HCT116 (cell line): ENCODE data around the gene WNT3A. TPM values are rescaled to one million over a fixed set of nuclear protein-coding genes. Genes with fewer than 3 reads are reported as not detected.
A peak's percentile ranks its signal among the peaks of the same experiment; 100 is the strongest.

ENCODE experiments used
- ATAC-seq: fragments of 200-7000 bp; cut with Tn5 transposase; 2 replicates; pipeline ENCODE4 v1.9.1; 2020; ENCODE audit warnings: mild to moderate bottlenecking, moderate library complexity
- BruUV-seq: library from RNA; stranded (reverse); fragments of 400-500 nt; replicated peaks from 2 replicates; lab custom pipeline; 2021; lab: Mats Ljungman, UMichigan
- CTCF ChIA-PET: fragments of 300-600 bp; sonication (Branson Sonifier 250); formaldehyde crosslinking; loops from one replicate; lab custom pipeline; 2021; ENCODE audit warnings: antibody characterized with exemption; lab: Charles Lee
- POLR2A ChIA-PET: fragments of 300-600, 350-600 bp; sonication (Branson Sonifier 250); formaldehyde crosslinking; loops from one replicate; lab custom pipeline; 2021; ENCODE audit warnings: antibody characterized with exemption; lab: Charles Lee
- RAD21 ChIA-PET, 2 experiments: fragments of 300-600 bp; sonication (Branson Sonifier 250); formaldehyde crosslinking; loops; one replicate each; lab custom pipeline; 2023; ENCODE audit warnings: low total read pairs in 2 of 2; ENCODE audit not compliant: uncharacterized antibody in 2 of 2, unreplicated experiment in 2 of 2, low non-redundant PET in 1 of 2; lab: Charles Lee
- DNase-seq: peaks from one replicate; pipeline ENCODE4 v3.0.0-alpha.2; 2010; ENCODE audit warnings: low read depth, low spot score
- H2AFZ ChIP-seq: fragments of 200-600 bp; shearing (Covaris generic), sonication (generic); 2 replicates; pipeline ENCODE4 v1.6.1; 2017; ENCODE audit warnings: low read depth, mixed run types, mixed read lengths, antibody characterized with exemption, low read length; ENCODE audit not compliant: poor library complexity, severe bottlenecking
- H3K27ac ChIP-seq: 2 replicates; pipeline ENCODE4 v1.5.1; 2012; ENCODE audit warnings: low read depth, low read length
- H3K27me3 ChIP-seq: fragments of 200-600 bp; sonication (generic); 2 replicates; pipeline ENCODE4 v1.6.1; 2016; ENCODE audit warnings: mixed run types, low read length, mixed read lengths; ENCODE audit not compliant: insufficient read depth
- H3K36me3 ChIP-seq, 2 experiments: fragments of 200-500 bp in 1 of 2; fragments of 200-600 bp in 1 of 2; sonication (Bioruptor generic) in 1 of 2; sonication (generic) in 1 of 2; 2 replicates each; pipeline versions ENCODE4 v1.5.1 to v1.6.1; 2014 to 2016; ENCODE audit warnings: low read length in 2 of 2, inconsistent platforms in 1 of 2, mixed read lengths in 1 of 2, mixed run types in 1 of 2; ENCODE audit not compliant: insufficient read depth in 2 of 2, control insufficient read depth in 1 of 2
- H3K4me1 ChIP-seq, 2 experiments: fragments of 200-600 bp in 1 of 2; sonication (generic) in 1 of 2; 2 replicates each; pipeline versions ENCODE4 v1.5.1 to v1.6.1; 2012 to 2017; ENCODE audit warnings: low read length in 2 of 2, inconsistent platforms in 1 of 2, mild to moderate bottlenecking in 1 of 2, mixed read lengths in 1 of 2, mixed run types in 1 of 2, moderate library complexity in 1 of 2; ENCODE audit not compliant: insufficient read depth in 2 of 2, control insufficient read depth in 1 of 2
- H3K4me2 ChIP-seq: fragments of 200-600 bp; sonication (generic); 2 replicates; pipeline ENCODE4 v1.6.1; 2017; ENCODE audit warnings: mixed run types, low read length, mixed read lengths
- H3K4me3 ChIP-seq, 2 experiments: fragments of 200-600 bp in 1 of 2; sonication (generic) in 1 of 2; replicated peaks in 1 of 2; 2 replicates each; pipeline ENCODE4 v1.5.1; 2011 to 2016; ENCODE audit warnings: low read length in 2 of 2, control low read depth in 1 of 2, low read depth in 1 of 2, mild to moderate bottlenecking in 1 of 2, mixed read lengths in 1 of 2, mixed run types in 1 of 2
- H3K79me2 ChIP-seq: fragments of 200-600 bp; sonication (generic); 2 replicates; pipeline ENCODE4 v1.6.1; 2017; ENCODE audit warnings: mild to moderate bottlenecking, mixed run types, low read length, moderate library complexity, mixed read lengths; ENCODE audit not compliant: insufficient read depth
- H3K9ac ChIP-seq: fragments of 200-600 bp; sonication (generic); 2 replicates; pipeline ENCODE4 v1.6.1; 2016; ENCODE audit warnings: low read length, mixed read lengths
- H3K9me2 ChIP-seq: fragments of 200-600 bp; sonication (generic), shearing (Covaris generic); 2 replicates; pipeline ENCODE4 v1.6.1; 2017; ENCODE audit warnings: mixed run types, mild to moderate bottlenecking, moderate library complexity; ENCODE audit not compliant: insufficient read depth
- H3K9me3 ChIP-seq, 2 experiments: fragments of 200-500 bp in 1 of 2; fragments of 200-600 bp in 1 of 2; sonication (Bioruptor generic) in 1 of 2; sonication (generic) in 1 of 2; 2 replicates each; pipeline ENCODE4 v1.6.1; 2014 to 2017; ENCODE audit warnings: low read length in 2 of 2, mixed read lengths in 2 of 2, inconsistent platforms in 1 of 2, low read depth in 1 of 2, mild to moderate bottlenecking in 1 of 2, mixed run types in 1 of 2, moderate library complexity in 1 of 2; ENCODE audit not compliant: control insufficient read depth in 1 of 2, insufficient read depth in 1 of 2
- H4K20me1 ChIP-seq: fragments of 200-600 bp; sonication (generic), shearing (Covaris generic); 2 replicates; pipeline ENCODE4 v1.6.1; 2017; ENCODE audit warnings: mixed run types, mild to moderate bottlenecking, moderate library complexity; ENCODE audit not compliant: insufficient read depth
- ATF3 ChIP-seq: IDR thresholded peaks from 2 replicates; pipeline ENCODE4 v1.6.1; 2012
- CEBPB ChIP-seq: IDR thresholded peaks from 2 replicates; pipeline ENCODE4 v1.6.1; 2012; ENCODE audit warnings: low read depth
- CTCF ChIP-seq, 3 experiments: fragments of 200-600 bp in 1 of 3; sonication (generic) in 1 of 3; IDR thresholded peaks in 2 of 3; conservative IDR thresholded peaks in 1 of 3; 2 replicates each; pipeline ENCODE4 v1.5.1; 2012 to 2017; ENCODE audit warnings: low read depth in 2 of 3, low read length in 2 of 3, antibody characterized with exemption in 1 of 3, borderline replicate concordance in 1 of 3, control low read depth in 1 of 3, mild to moderate bottlenecking in 1 of 3, mixed read lengths in 1 of 3, mixed run types in 1 of 3, moderate library complexity in 1 of 3; ENCODE audit not compliant: insufficient read depth in 1 of 3
- EGR1 ChIP-seq: IDR thresholded peaks from 2 replicates; pipeline ENCODE4 v1.6.1; 2012; ENCODE audit warnings: low read depth
- ELF1 ChIP-seq: IDR thresholded peaks from 2 replicates; pipeline ENCODE4 v1.6.1; 2012; ENCODE audit warnings: low read depth, borderline replicate concordance
- EZH2 ChIP-seq: fragments of 200-600 bp; sonication (generic); IDR thresholded peaks from 2 replicates; pipeline ENCODE4 v1.6.1; 2017; ENCODE audit warnings: antibody characterized with exemption, mixed run types
- EZH2phosphoT487 ChIP-seq: fragments of 200-600 bp; IDR thresholded peaks from 2 replicates; pipeline ENCODE4 v1.6.1; 2018; ENCODE audit warnings: antibody characterized with exemption, borderline replicate concordance
- FOSL1 ChIP-seq: IDR thresholded peaks from 2 replicates; pipeline ENCODE4 v1.6.1; 2012; ENCODE audit warnings: low read depth
- MAX ChIP-seq: IDR thresholded peaks from 2 replicates; pipeline ENCODE4 v1.6.1; 2012
- POLR2AphosphoS5 ChIP-seq: IDR thresholded peaks from 2 replicates; pipeline ENCODE4 v1.6.1; 2011; ENCODE audit warnings: mild to moderate bottlenecking, low read depth, low read length, moderate library complexity
- RAD21 ChIP-seq: IDR thresholded peaks from 2 replicates; pipeline ENCODE4 v1.6.1; 2012; ENCODE audit warnings: low read depth, mild to moderate bottlenecking
- SIN3A ChIP-seq: IDR thresholded peaks from 2 replicates; pipeline ENCODE4 v1.6.1; 2012; ENCODE audit warnings: low read depth
- SP1 ChIP-seq: IDR thresholded peaks from 2 replicates; pipeline ENCODE4 v1.6.1; 2012; ENCODE audit warnings: low read depth
- SRF ChIP-seq: IDR thresholded peaks from 2 replicates; pipeline ENCODE4 v1.6.1; 2012; ENCODE audit warnings: low read depth
- YY1 ChIP-seq: IDR thresholded peaks from 2 replicates; pipeline ENCODE4 v1.6.1; 2011; ENCODE audit warnings: low read length, low read depth, moderate library complexity, mild to moderate bottlenecking; ENCODE audit not compliant: insufficient replicate concordance; ENCODE audit errors: extremely low read depth
- ZBTB33 ChIP-seq: IDR thresholded peaks from 2 replicates; pipeline ENCODE4 v1.6.1; 2011; ENCODE audit warnings: mild to moderate bottlenecking, low read length, moderate library complexity; ENCODE audit not compliant: insufficient replicate concordance; ENCODE audit errors: extremely low read depth
- ZFX ChIP-seq: fragments of 450-650 bp; IDR thresholded peaks from 2 replicates; pipeline ENCODE4 v1.6.1; 2017
- ZNF274 ChIP-seq: fragments of 200-500 bp; sonication (Bioruptor generic); IDR thresholded peaks from 2 replicates; pipeline ENCODE4 v1.6.1; 2014; ENCODE audit warnings: mild to moderate bottlenecking, low read depth, low read length, inconsistent platforms
- intact Hi-C: fragments of 100-400 bp; cut with micrococcal nuclease; formaldehyde crosslinking; loops from 2 replicates; pipeline ENCODE4 v1.10.0; 2022
- total RNA-seq: library from RNA; stranded (reverse); gene quantifications from one replicate; pipeline ENCODE4 v1.2.1, GENCODE V29; 2021; ENCODE audit not compliant: unreplicated experiment

The WNT3A gene
- total RNA-seq, 1 experiment from 2014 or later: 3.7 TPM

GRCh38 chr1:228082214-228082917 lies 75.6 kb downstream of the WNT3A start, which contains the start of gene ARF1:
Gene ARF1 (plus strand): TSS chr1:228082708. CDS start chr1:228097115, 14,407 bp downstream.
- ChIA-PET POLR2A (interaction anchor here (0.7 to 1.2 kb wide), 6 partner anchors 9 to 83 kb away, joined by 3 to 4 read pairs (median 3); no protein-coding TSS in a partner anchor), CTCF (interaction anchor here (0.7 to 1.5 kb wide), 3 partner anchors 9 to 83 kb away, joined by 3 to 4 read pairs (median 4); no protein-coding TSS in a partner anchor), RAD21 (interaction anchor here (1.0 to 2.1 kb wide), 2 partner anchors 83 kb away, joined by 3 to 4 read pairs; no protein-coding TSS in a partner anchor)
- Histone ChIP-seq H3K4me3 (peak within 1 kb of the TSS; percentile 94 to 99), H3K4me1 (peaks cover 8 to 44% of the 10 kb centered on the region in 2 experiments; a peak in 3 of 4 replicates), H3K9me3 (no peaks in the 10 kb centered on the region), H3K9me2 (no peaks in the 10 kb centered on the region), H3K27ac (peak within 1 kb of the TSS; percentile 92), H3K27me3 (no peaks in the 10 kb centered on the region), H3K36me3 (peaks cover 0 to 20% of the 10 kb centered on the region in 2 experiments; a peak in 1 of 4 replicates), H3K4me2 (peak within 1 kb of the TSS; percentile 96), H3K79me2 (peaks cover 80% of the 10 kb centered on the region), H3K9ac (peak within 1 kb of the TSS; percentile 100), H4K20me1 (peaks cover 26% of the 10 kb centered on the region), H2AFZ (no peak within 1 kb of the TSS)
- peak; percentile 80 for DNase-seq
- no TSS peak for BruUV-seq
- intact Hi-C loops: no loop called here
- peak; percentile 91 for ATAC-seq
- TF ChIP-seq SIN3A (no peak; the same call in 1 of the 2 replicates), YY1 (peak; percentile 97), ATF3 (no peak), RAD21 (no peak), EZH2 (no peak), MAX (peak; percentile 86), ZFX (peak; percentile 80), ZNF274 (no peak), ELF1 (no peak), EGR1 (no peak), EZH2phosphoT487 (no peak), POLR2AphosphoS5 (peak; percentile 97), CEBPB (no peak), SP1 (no peak; the same call in 1 of the 2 replicates), CTCF (IDR thresholded peaks at IDR 0.05 in 2 of 3, conservative IDR thresholded peaks at IDR 0.05 in 1 of 3; ENCODE audit: borderline replicate concordance in 1 of 3, insufficient read depth in 1 of 3, low read depth in 2 of 3, low read length in 2 of 3) (no peak), SRF (no peak), FOSL1 (no peak), ZBTB33 (no peak)
